ENCODE data around the gene ZBTB42.

Gene ZBTB42

DNA sequence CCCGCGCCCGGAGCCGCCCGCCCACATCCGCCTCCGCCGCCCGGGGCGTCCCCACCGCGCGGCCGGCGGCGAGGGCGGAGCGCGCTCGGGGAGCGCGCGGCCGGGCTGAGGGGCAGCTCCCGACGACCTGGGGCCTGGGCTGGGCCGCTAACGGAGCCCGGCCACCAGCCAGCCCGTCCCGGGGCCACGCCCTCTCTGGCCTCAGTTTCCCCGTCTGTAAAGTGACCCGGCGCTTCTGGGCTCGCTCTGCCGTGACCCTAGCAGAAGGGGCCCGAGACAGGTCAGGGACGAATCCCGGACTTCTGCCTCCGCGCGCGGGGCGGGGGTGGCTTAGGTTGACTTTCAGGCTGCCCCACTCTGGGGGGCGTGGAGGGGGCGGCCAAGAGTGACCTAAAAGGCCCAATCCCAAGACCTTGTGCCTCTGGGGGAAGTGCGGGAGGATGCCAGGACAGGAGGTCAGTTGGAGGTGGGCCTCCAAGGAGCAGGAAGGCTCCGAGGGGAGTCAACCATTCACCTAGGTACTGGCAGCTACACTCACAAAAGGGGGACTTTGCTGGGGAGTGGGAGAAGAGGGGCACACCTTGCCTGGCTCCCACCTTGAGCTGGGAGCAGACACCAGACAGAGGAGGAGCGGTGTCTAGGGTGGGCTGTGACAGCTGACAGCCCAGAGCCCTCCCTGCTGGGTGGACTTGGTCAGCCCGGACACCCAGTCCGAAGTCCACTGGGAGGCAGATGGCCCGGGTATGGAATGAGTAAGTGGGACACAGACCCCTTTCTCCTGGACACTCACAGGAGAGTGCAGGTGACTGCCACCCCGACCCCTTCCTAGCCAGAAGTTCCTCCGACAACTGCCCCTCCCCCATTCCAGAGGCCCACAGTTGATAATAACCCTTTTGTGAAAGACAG is 4.9 kb upstream of the ZBTB42 start:
- DNase-seq (ENCODE audit: low read depth): peak; percentile 49

DNA sequence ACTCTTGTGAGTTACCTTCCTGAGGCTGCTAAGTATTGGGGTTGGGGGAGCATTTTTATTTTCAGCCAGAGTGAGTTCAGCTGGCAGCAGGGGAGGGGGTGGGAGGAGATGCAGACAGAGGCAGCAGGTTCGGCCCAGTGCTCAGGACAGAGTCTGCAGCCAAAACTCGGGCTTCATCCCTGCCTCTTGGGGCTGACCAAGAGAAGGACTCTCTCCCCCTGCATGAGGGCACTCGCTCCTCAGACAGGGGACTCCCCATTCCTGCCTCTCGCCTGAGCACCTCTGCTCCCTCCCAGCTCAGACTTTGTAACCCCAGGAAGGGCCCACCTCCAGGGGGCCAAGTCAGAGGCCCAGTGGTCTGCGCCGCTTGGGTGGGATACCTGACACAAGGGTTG is 4.2 kb upstream of the ZBTB42 start:
- DNase-seq (ENCODE audit: low read depth): no peak

DNA sequence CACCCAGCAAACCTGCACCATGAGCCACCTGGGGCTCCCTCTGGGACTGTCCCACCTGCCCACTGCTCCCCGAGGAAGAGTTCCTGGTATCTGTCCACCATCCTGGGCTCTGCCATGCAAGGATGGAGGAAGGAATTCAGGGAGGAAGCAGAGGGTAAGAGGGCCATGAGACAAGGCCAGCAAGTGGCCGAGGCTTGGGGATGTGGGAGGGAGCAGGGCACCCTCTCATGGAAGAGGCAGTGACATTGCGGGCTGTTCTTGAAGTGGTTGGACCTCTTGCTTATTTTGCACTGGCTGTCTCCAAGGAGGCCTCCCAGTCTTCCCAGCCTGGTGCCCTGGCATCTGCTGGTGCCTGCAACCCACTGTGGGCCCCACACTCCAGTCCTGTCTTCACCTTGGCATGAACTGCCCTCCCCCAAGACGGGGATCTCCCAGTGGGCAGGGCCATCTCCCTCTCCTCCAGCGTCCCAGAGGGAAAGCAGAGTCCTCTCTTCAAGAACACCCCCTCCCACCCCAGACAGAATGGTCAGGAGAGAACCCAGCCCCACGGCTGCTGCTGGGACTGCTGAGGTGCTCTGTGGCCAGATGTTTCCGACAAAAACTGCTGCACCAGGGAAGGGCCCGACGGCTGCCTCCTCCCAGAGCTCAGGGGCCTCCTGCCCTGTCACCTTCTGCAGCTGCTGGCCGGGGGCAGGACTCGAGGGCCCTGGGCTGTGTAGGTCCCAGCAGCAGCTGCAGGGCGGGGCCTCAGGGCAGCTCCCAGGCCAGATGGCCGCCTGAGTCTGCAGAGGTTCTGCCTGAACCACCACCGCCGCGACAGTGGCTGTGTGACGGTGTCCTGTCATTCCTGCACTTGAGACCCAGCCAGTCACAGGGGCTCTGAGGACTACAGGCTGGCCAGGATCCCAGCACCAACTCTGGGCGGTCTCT is 3.5 kb upstream of the ZBTB42 start:
- DNase-seq (ENCODE audit: low read depth): no peak

DNA sequence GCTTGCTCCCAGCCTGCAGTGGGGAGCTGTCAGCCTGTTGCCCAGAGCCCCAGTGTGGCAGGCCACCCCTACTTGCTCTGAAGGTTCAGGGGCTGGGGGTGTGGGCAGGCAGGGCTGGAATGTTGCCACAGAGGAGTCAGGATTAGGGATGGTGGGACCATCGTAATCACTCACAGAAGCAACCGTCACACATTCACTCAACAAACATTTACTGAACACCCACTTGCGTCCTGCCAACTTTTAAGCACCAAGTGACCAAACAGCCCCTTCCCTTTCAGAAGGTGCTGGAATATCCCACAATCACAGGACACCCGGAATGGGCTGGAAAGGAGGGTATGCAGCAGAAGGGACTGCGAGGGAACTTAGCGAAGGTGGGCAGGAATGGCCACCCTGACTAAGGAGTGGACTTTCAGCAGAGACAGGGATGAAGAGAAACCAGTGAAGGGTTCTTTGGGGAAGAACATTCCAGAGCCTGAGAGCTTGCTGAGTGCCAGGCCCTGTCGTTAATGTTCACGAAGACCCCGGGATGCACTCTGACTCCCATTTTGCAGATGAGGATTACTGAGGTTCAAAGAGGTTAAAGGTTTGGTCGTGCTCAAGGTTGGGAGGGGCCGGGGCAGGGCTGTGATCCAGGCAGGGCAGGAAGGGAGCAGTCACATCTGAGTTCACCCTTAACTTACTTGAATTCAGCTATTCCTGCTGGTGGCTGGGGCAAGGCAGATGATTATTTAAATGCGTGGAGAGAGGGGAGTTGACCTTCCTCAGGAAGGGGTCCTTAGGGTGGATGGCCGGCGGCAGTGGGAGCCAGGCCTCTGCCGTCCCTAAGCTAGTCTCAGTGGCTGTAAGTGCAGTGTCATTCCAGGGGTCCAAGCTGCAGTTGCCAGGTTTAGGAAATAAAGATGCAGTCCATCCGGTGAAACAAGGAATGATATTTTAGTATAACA is 2.3 kb upstream of the ZBTB42 start:
- DNase-seq (ENCODE audit: low read depth): no peak

DNA sequence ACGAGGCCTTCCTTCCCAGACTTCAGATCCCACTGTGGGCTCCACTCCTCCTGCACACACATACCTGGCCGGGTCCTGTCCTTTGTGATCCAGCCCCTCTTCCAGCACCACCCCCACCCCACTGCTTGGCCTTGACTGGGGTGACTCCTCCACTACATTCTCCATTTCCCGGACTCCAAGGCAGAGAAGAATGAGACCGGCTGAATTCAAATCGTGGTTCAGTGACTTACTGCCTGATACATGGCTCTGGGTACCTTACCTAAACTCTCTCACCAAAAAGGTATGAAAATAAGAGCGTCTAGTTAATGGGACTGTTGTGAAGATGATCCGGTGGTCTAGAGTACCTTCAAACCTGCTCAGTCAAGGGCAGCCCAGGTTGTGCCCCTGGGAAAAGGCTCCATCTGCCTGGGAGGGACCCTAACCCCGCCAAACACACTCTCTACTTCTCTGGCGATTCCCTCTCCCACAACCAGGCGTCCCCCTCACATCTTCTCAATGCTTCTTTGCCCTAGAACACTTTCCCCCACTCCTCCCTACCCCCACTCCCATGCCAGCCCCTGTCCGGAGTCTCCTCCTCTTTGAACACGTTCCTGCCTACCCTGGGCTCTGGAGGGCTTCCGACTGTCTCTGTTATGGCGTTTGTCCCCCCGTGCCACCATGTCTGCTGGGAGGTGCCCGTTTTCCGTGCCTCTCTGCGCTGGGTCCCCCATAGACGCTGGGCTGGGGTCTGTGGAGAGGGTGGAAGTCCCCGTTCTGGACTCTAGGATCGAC is 1.5 kb upstream of the ZBTB42 start:
- DNase-seq (ENCODE audit: low read depth): no peak

DNA sequence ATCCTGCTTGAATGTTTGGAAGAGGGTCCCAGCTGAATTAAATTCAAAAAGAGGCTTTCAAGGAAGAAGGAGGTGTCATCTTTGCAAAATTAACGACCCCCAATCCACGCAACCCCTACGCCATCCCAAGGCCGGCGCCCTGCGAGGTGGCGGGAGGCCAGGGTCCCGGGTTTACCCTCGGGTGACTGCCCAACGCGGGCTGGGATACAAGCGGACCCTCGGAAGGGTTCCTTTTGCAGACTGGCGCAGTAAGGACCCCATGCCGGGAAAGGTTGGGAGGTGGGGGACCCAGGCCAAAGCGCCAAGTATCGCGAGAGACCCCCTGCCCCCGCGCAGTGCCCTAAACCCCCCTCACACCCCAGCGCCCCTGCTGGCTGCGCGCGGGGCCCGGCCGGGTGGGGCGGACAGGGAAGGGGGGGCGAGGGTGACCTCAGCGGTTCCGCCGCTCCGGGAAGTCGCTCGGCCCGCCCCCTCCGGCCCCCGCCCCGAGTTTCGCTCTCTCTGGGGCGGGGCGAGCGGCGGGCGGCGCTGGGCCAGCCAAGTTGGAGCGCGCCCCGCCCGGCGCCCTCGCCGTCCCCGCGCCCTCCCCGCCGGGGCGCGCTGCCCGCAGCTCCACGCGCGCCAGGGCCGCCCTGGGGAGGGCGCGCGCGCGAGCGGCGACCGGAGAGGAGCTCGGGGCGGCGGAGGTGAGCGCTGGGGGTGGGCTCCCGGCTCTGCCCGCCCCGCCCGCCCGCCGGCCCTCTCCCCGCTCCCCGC is 708 bp upstream of the ZBTB42 start:
- DNase-seq (ENCODE audit: low read depth): peak; percentile 80

DNA sequence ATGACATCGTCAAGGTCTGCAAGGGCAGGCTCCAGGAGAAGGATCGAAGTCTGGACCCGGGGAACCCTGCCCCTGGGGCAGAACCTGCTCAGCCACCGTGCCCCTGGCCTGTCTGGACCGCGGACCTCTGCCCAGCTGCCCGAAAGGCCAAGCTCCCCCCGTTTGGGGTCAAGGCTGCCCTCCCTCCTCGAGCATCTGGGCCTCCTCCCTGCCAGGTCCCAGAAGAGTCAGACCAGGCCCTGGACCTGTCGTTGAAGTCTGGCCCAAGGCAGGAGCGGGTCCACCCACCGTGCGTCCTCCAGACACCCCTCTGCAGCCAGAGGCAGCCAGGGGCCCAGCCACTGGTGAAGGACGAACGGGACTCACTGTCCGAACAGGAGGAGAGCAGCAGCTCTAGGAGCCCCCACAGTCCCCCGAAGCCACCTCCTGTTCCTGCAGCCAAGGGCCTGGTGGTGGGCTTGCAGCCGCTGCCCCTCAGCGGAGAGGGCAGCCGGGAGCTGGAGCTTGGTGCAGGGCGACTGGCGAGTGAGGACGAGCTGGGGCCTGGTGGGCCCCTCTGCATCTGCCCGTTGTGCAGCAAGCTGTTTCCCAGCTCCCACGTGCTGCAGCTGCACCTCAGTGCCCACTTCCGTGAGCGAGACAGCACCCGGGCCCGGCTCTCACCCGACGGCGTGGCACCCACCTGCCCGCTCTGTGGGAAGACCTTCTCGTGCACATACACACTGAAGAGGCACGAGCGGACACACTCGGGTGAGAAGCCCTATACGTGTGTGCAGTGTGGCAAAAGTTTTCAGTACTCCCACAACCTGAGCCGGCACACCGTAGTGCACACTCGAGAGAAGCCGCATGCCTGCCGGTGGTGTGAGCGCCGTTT is 856 bp downstream of the ZBTB42 start:
- no peak for DNase-seq (ENCODE audit: low read depth)

DNA sequence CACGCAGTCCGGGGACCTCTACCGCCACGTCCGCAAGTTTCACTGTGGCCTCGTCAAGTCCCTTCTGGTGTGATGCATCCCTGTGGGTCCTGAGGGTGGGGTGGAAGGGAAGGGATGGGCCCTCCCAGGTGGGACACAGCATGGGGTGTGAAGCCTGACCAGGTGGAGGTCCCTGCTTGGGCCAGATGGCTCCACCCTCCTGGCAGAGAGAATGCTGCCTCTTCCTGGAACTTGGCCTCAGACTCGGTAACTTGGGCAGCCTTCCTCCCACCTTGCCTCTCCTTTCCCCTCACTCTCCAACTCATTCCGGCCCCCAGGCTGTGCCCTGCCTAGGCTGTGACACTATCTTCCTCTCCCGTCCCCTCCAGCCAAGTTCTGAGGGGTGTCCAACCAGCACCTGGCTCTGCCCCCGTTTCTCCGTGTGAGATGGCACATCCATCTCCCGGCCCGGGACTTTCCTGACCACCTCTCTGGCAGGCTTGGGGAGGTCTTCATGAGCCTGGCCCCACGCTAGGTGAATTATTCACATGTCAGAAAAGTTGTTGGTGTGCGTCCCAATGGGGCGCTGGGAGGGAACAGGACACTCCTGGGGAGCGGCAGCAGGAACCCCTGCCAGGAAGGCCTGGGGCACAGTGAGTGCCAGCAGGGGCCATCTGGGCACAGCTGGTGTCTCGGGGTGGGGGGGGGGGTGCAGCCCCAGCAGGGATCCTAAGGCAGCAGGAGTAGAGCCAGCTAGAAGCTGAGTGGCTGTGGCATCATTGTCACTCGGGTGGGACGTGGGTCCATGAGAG is 1.7 kb downstream of the ZBTB42 start:
- DNase-seq (ENCODE audit: low read depth): no peak

DNA sequence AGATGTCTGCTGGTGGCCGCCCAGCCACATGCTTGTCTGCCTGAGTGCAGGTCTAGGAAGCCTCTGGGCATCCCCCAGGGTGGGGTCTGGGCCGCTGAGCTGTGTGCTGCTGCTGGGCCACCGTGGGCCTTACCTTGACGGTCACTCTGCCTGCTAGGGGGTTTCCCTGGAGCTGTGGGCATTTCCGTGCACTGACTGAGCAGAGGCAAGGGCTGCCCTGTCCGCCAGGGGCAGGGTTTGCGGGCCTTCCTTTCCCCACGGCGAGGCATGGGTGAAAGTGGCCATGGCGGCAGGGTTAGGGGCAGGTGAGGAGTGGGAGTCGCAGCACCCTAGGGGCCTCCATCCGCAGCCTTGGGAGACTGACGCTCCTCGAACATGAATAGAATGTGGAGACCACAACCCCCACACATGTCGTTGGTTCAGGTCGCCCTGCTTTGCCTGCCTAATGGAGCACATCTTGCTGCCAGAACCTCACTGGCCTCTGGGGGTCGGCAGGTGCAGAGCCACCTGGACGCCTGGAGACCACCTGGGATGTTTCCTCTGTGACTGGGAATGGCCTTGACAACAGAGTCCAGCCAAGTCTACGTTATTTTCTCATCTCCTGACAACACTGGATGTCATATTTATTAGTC is 2.5 kb downstream of the ZBTB42 start:
- DNase-seq (ENCODE audit: low read depth): no peak

DNA sequence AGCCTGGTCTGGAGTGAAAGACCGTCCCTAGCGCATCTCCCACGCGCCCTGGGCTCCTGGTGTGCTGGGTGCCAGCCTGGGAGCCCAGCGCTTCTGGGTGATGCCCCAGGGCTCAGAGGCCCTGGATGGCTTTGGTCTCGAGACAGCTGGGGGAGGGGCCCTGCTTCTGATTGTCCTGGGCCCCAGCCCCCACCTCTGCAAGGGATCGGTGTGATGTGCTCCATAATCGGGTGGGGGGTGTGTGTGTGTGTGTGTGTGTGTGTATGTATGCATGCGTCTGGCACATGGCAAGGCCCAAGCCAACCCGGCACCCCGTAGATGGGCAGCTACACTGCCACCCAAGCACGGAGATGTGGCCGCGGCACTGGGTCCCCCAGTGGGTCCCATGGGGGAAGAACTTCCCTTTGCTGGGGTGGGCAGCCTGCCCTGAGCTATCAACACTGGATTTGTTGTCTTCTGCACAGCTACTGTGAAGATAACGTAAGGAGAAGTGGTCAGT is 3.1 kb downstream of the ZBTB42 start:
- no peak for DNase-seq (ENCODE audit: low read depth)

DNA sequence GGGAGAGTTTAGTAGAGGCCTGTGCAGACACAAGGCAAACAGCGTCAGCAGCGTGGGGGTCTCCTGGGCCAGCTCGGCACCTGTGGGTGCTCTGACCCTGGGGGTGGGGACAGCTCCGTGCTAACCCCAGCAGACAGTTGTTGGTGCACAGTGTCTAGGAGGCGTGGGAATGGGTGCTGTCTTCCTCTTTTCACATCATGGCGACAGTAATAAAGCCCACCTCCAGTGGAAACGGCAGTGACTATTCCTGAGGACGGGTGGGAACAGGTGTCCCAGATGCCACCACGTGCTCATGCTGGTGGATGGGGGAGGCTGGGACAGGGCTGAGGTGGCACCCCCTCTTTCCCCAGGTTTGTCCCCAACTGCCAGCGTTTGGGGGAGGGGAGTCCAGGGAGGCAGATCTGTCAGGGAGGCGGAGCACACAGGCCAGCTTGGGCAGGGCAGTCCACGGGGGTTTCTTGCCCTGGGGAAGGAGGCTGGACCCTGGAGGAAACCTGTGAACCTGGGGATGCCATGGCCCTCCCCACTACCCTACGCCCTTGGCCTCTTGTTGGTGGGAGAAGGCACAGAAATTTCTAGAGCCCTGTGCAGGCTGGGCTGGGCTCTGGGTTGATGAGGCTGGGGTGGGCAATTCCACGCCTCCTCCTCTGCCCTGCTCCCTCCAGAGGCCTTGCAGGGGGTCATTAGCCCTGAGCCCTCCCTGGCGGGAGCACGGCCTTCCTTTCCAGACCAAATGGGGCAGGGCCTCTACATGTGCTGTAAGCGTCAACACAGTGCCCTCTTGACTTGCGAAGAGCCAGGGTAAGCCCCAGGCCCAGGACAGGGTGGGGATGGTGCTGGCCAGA is 3.8 kb downstream of the ZBTB42 start:
- DNase-seq (ENCODE audit: low read depth): no peak

DNA sequence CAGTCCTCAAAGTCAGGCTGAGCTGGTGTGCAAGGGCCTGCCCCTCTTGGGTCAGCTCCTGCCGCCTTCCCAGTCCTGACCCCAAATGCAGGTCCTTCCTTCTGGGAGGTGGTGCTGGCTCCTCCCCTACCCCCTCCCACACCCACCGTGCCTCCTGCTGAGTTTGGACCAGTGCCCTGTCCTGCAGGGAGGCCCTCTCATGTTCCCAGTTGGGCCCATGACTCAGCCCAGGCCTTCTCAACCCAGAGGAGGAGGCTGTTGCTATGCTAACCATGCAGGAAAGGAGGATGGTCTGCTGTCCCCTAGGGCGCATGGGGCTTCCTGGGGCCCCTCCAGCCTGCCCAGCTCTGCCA is 4.4 kb downstream of the ZBTB42 start:
- no peak for DNase-seq (ENCODE audit: low read depth)

DNA sequence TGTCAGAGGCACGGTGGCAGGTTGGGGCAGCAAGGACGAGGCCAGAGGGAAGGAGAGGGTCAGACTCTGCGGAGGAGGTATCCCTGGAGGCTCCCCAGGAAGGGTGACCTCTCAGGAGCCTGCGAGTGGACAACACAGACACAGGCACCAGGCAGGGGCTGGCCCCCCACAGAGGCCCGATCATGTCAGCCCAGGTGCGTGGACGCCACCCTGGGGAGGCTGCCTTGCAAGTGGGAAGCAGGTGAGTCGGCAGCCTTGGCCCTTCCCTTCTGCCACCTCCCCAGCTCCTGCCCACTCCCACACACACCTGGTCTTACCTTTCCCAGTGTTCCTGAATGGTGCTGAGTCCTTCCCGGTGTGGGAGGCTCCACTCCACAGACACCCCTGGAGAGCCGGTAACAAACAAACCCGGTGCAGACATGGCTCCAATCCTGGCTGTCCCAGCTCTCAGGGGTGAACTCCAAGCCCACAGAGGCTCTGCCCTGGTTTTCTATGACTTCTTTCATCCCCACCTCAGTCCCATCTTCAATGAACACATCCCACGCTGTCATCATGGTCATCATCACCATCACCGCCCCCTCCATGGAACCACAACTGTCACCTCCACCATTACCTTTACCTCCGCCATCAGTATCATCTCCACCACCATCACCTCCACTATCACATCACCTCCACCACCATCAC is 5.2 kb downstream of the ZBTB42 start:
- no peak for DNase-seq (ENCODE audit: low read depth)

DNA sequence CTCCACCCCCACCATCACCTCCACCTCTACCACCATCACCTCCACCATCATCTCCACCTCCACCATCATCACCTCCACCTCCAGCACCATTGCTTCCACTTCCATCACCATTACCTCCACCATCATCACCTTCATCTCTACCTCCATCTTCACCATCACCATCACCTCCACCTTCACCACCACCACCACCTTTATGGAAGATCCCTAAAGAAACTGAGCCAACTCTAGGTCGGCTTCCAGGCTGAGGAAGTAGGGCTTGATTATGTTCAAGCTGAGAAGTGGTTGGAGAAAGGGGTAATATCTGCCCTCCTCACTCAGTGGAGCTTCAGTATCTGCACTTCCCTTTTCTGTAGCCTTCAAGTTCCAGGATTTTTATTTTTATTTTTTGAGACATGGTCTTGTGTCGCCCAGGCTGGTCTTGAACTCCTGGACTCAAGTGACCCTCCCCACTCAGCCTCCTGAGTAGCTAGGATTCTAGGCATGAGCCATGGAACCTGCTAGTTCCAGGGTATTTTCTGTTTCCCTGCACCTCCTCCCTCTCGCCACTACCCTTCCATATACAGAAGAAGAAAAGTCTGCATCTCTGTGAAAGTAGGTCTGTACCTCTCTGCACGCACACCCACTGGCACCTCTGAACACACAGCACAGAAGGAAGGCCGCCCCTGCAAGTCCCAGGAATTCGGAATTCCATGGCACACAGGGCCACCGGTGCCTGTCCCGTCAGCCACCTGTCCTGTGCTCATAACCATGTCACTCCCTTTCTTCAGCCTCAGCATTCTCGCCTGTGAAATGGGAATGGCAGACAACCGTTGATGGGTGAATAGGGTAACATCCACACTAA is 5.9 kb downstream of the ZBTB42 start:
- no peak for DNase-seq (ENCODE audit: low read depth)

DNA sequence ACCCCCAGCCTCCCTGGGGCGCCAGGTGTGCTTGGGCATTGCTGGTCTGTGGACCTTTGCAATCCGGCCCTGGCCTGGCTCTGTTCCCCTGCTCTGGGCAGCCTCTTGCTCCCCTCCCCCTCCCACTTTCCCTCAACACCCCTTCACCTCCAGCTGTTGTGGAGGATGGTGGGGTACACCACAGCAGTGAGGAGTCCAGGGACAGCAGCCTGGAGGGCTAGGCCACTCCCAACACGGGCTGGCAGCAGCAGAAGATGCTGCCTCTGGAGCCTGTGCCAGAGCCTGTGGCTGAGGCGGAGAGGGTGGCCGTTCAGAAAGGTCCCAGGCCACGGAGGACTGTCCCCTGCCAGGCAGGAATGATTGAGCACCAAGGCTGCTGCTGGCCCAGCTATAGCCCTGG is 7.6 kb downstream of the ZBTB42 start:
- no peak for DNase-seq (ENCODE audit: low read depth)

Measured in stimulated activated CD8-positive, alpha-beta memory T cell treated with anti-CD3 and anti-CD28 coated beads, Interleukin-12 subunit alpha, Interleukin-12 subunit beta, amount 100 ng/mL, for 4 hours (primary cell).